ENCODE measurements around the gene PSORS1C1. TPM values are rescaled to one million over a fixed set of nuclear protein-coding genes. Genes with fewer than 3 reads are reported as not detected.
A peak's percentile ranks its signal among the peaks of the same experiment; 100 is the strongest.

PSORS1C1 gene
- total RNA-seq, 4 donors from 2014 or later: 4.1 to 15.8 (median 5.5) TPM

DNA sequence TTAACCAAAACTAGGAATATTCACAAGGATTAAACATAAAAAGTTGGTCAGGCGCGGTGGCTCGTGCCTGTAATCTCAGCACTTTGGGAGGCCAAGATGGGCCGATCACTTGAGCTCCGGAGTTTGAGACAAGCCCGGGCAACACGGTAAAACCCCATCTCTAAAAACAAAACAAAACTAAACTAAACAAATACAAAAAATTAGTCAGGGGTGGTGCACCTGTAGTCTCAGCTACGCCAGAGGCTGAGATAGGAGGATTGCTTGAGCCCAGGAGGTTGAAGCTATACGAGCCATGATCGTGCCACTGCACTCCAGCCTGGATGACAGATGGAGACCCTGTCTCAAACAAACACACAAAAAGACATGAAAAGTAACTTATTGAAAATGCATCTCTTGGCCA, 21.1 kb downstream of the PSORS1C1 start:
- Histone ChIP-seq H3K4me1 (peaks cover 21% of the 10 kb centered on the region), H3K4me3 (no peak overlapping the region), H3K27me3 (no peaks in the 10 kb centered on the region), H3K9me3 (no peaks in the 10 kb centered on the region), H3K27ac (no peak overlapping the region), H3K36me3 (no peaks in the 10 kb centered on the region)
- 81% methylated on average over 10 of the region's 10 CpGs for WGBS
- no peak for DNase-seq (ENCODE audit: low spot score in 2 of 2)
- TF ChIP-seq EP300 (IDR thresholded peaks at IDR 0.05): no peak
- no peak for TF ChIP-seq POLR2A (IDR thresholded peaks at IDR 0.05)
- no peak for TF ChIP-seq POLR2AphosphoS5 (IDR thresholded peaks at IDR 0.05)
- TF ChIP-seq CTCF (IDR thresholded peaks at IDR 0.05): no peak

DNA sequence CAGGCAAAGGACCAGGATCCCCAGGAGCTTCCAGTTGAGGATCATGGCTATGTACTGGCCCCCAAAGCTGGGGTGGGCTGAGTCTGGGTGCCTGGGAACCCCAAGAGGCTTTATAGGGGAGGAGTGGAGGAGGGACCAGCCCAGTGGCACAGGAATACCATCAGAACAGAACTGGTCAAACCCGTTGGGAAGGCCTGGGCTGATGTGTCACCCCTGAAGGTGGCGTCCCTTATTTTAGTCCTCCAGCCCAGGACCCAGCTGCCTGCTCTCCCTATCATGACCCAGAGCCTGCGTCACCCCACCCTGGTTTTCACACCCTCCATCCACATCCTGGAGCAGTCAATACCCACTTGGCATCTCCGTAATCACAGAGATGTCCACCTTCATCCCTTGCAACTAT, 24.4 kb downstream of the PSORS1C1 start, which contains the start of gene PSORS1C2:
Gene PSORS1C2 (minus strand): TSS at position 85 of the 400 bp plus-strand sequence. CDS start 40 bp downstream, at position 45.
- H3K27me3 ChIP-seq: no peaks in the 10 kb centered on the region
- H3K9me3 ChIP-seq: no peaks in the 10 kb centered on the region
- 77% methylated on average over 3 of the region's 4 CpGs for WGBS
- H3K4me3 ChIP-seq: peak within 1 kb of the TSS; percentile 36
- TF ChIP-seq CTCF (IDR thresholded peaks at IDR 0.05) (no peak), EP300 (IDR thresholded peaks at IDR 0.05) (no peak), POLR2AphosphoS5 (IDR thresholded peaks at IDR 0.05) (no peak), POLR2A (IDR thresholded peaks at IDR 0.05) (no peak)
- H3K4me1 ChIP-seq: peaks cover 27% of the 10 kb centered on the region
- H3K27ac ChIP-seq: no peak within 1 kb of the TSS
- H3K36me3 ChIP-seq: peaks cover under 1% of the 10 kb centered on the region
- DNase-seq (ENCODE audit: low spot score in 2 of 2): no peak

GRCh38 chr6:31139599-31139998, 25.0 kb downstream of the PSORS1C1 start:
- H3K27me3 ChIP-seq: no peaks in the 10 kb centered on the region
- H3K4me3 ChIP-seq: no peak overlapping the region
- WGBS: 15% methylated on average over 4 of the region's 4 CpGs
- no peak for DNase-seq (ENCODE audit: low spot score in 2 of 2)
- TF ChIP-seq POLR2A (IDR thresholded peaks at IDR 0.05) (no peak), CTCF (IDR thresholded peaks at IDR 0.05) (no peak), EP300 (IDR thresholded peaks at IDR 0.05) (no peak), POLR2AphosphoS5 (IDR thresholded peaks at IDR 0.05) (no peak)
- no peaks in the 10 kb centered on the region for H3K9me3 ChIP-seq
- peaks cover 7% of the 10 kb centered on the region for H3K36me3 ChIP-seq
- peaks cover 27% of the 10 kb centered on the region for H3K4me1 ChIP-seq
- H3K27ac ChIP-seq: no peak overlapping the region

DNA sequence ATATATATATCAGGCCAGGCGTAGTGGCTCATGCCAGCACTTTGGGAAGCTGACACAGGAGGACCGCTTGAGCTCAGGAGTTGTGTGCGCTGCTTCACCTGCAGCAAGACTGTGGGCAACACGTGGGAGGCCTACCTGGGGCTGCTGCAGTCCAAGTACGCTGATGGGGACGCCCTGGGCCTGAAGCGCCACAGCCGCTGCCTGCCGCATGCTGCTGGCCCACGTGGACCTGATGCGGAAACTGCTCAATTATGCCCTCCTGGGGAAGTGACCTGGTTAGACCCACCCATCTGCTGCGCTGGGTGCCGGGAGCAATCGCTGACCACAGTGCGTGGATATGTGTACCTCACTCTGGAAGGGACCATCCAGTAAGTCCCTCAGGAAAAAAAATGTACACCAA, 26.0 kb downstream of the PSORS1C1 start:
- H3K4me3 ChIP-seq: no peak overlapping the region
- no peak for DNase-seq (ENCODE audit: low spot score in 2 of 2)
- H3K9me3 ChIP-seq: no peaks in the 10 kb centered on the region
- peaks cover 27% of the 10 kb centered on the region for H3K4me1 ChIP-seq
- TF ChIP-seq POLR2AphosphoS5 (IDR thresholded peaks at IDR 0.05) (no peak), POLR2A (IDR thresholded peaks at IDR 0.05) (no peak), EP300 (IDR thresholded peaks at IDR 0.05) (no peak), CTCF (IDR thresholded peaks at IDR 0.05) (no peak)
- 89% methylated on average over 15 of the region's 15 CpGs for WGBS
- peaks cover 12% of the 10 kb centered on the region for H3K36me3 ChIP-seq
- no peak overlapping the region for H3K27ac ChIP-seq
- no peaks in the 10 kb centered on the region for H3K27me3 ChIP-seq

DNA sequence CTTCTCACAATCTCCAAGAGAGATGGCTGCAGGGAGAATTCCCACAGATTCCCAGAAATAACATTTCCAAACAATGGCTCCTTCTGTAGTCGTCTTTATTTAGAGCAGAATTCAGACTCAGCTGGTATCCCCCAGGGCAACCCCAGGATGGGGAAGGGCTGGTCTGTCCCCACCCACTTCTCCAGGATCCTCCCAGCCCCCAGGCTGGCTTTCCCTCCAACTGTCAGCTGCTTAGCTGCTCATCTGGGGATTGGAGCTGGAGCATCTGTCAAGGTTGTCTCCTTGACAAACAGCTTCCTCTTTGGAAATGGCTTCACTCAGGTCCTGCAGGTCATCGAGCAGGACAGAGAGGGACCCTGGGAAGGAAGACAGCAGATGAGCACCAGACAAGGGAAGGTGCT, 27.8 kb downstream of the PSORS1C1 start:
- no peak for DNase-seq (ENCODE audit: low spot score in 2 of 2)
- no peak for TF ChIP-seq EP300 (IDR thresholded peaks at IDR 0.05)
- TF ChIP-seq POLR2A (IDR thresholded peaks at IDR 0.05): no peak
- TF ChIP-seq POLR2AphosphoS5 (IDR thresholded peaks at IDR 0.05): no peak
- no peak for TF ChIP-seq CTCF (IDR thresholded peaks at IDR 0.05)
- WGBS: 15% methylated on average over 2 of the region's 2 CpGs
- H3K27me3 ChIP-seq: no peaks in the 10 kb centered on the region
- H3K4me3 ChIP-seq: no peak overlapping the region
- H3K9me3 ChIP-seq: no peaks in the 10 kb centered on the region
- peaks cover 27% of the 10 kb centered on the region for H3K4me1 ChIP-seq
- no peak overlapping the region for H3K27ac ChIP-seq
- H3K36me3 ChIP-seq: peaks cover 15% of the 10 kb centered on the region
